GM12878 (cell line): ENCODE measurements around the gene ACACA. TPM values are rescaled to one million over a fixed set of nuclear protein-coding genes. Genes with fewer than 3 reads are reported as not detected.

Experiments used
- ATAC-seq: fragments of 200-7000 bp; cut with Tn5 transposase; 3 replicates; pipeline ENCODE4 v1.9.1; 2020; ENCODE audit warnings: mild to moderate bottlenecking, moderate library complexity
- BruUV-seq: library from RNA; stranded (reverse); fragments of 400-500 nt; replicated peaks from 2 replicates; lab custom pipeline; 2021; lab: Mats Ljungman, UMichigan
- CTCF ChIA-PET: fragments of 300-600 bp; sonication (Branson Sonifier 250); formaldehyde crosslinking; extraction: SDS; loops from one replicate; lab custom pipeline; 2021; ENCODE audit warnings: inconsistent platforms; lab: Yijun Ruan, JAX
- POLR2A ChIA-PET: fragments of 350-600 bp; formaldehyde crosslinking; extraction: SDS; loops from one replicate; lab custom pipeline; 2021; ENCODE audit warnings: inconsistent platforms; lab: Charles Lee
- RAD21 ChIA-PET: fragments of 300-600 bp; sonication (Branson Sonifier 250); formaldehyde crosslinking; loops from one replicate; lab custom pipeline; 2023; ENCODE audit warnings: antibody characterized with exemption; ENCODE audit not compliant: unreplicated experiment; lab: Charles Lee
- SMC1A ChIA-PET: fragments of 300-600 bp; sonication (Branson Sonifier 250); formaldehyde crosslinking; loops from one replicate; lab custom pipeline; 2023; ENCODE audit not compliant: unreplicated experiment, uncharacterized antibody; lab: Charles Lee
- DNase-seq: peaks from one replicate; pipeline ENCODE4 v3.0.0-alpha.2; 2011; ENCODE audit warnings: low read depth, low spot score
- FAIRE-seq: peaks from 3 replicates; lab custom pipeline; 2011; peaks lifted over from hg19 to GRCh38; lab: Jason Lieb, UNC
- H2AFZ ChIP-seq: 2 replicates; pipeline ENCODE4 v1.6.0; 2011; ENCODE audit warnings: low read depth, low read length, control low read depth; ENCODE audit not compliant: control insufficient read depth
- H3K27ac ChIP-seq: 2 replicates; pipeline ENCODE4 v1.5.1; 2011; ENCODE audit warnings: control low read depth; ENCODE audit not compliant: control insufficient read depth, insufficient read depth
- H3K27me3 ChIP-seq, 2 experiments: replicated peaks in 1 of 2; 2 replicates each; pipeline versions ENCODE4 v1.6.0 to v1.6.1; 2011; ENCODE audit warnings: low read length in 1 of 2; ENCODE audit not compliant: control insufficient read depth in 2 of 2, insufficient read depth in 2 of 2
- H3K36me3 ChIP-seq, 2 experiments: 2 replicates each; pipeline ENCODE4 v1.5.1; 2011; ENCODE audit warnings: low read length in 1 of 2; ENCODE audit not compliant: control insufficient read depth in 2 of 2, insufficient read depth in 2 of 2
- H3K4me1 ChIP-seq: 2 replicates; pipeline ENCODE4 v1.6.1; 2011; ENCODE audit warnings: mild to moderate bottlenecking, low read length, moderate library complexity, mixed read lengths; ENCODE audit not compliant: control insufficient read depth, insufficient read depth
- H3K4me2 ChIP-seq: 2 replicates; pipeline ENCODE4 v1.6.0; 2011; ENCODE audit warnings: control low read depth; ENCODE audit not compliant: control insufficient read depth, insufficient read depth
- H3K4me3 ChIP-seq: fragments of 200-600 bp; sonication (generic); 2 replicates; pipeline ENCODE4 v1.5.1; 2016
- H3K79me2 ChIP-seq: 2 replicates; pipeline ENCODE4 v1.6.0; 2011; ENCODE audit warnings: low read length; ENCODE audit not compliant: control insufficient read depth, insufficient read depth
- H3K9ac ChIP-seq: 2 replicates; pipeline ENCODE4 v1.8.0; 2011; ENCODE audit warnings: low read length, control low read depth, mixed read lengths; ENCODE audit not compliant: control insufficient read depth, insufficient read depth
- H3K9me3 ChIP-seq: replicated peaks from 3 replicates; pipeline ENCODE4 v1.5.1; 2011; ENCODE audit warnings: mild to moderate bottlenecking, low read length; ENCODE audit not compliant: control insufficient read depth, insufficient read depth
- H4K20me1 ChIP-seq: 2 replicates; pipeline ENCODE4 v1.6.0; 2011; ENCODE audit not compliant: control insufficient read depth, insufficient read depth
- ATF2 ChIP-seq: IDR thresholded peaks from 2 replicates; pipeline ENCODE4 v1.6.1; 2012; ENCODE audit warnings: low read length, inconsistent platforms
- BCL11A ChIP-seq: IDR thresholded peaks from 2 replicates; pipeline ENCODE4 v1.6.1; 2011; ENCODE audit warnings: low read depth, low read length
- CEBPB ChIP-seq, 2 experiments: fragments of 150-350 bp in 1 of 2; IDR thresholded peaks; 2 replicates each; pipeline ENCODE4 v1.6.1; 2012 to 2014; ENCODE audit warnings: low read depth in 2 of 2, low read length in 2 of 2, borderline replicate concordance in 1 of 2, inconsistent platforms in 1 of 2
- CREB1 ChIP-seq: IDR thresholded peaks from 2 replicates; pipeline ENCODE4 v1.6.1; 2012; ENCODE audit warnings: low read depth, mild to moderate bottlenecking, inconsistent platforms
- ESRRA ChIP-seq: IDR thresholded peaks from 2 replicates; pipeline ENCODE4 v1.6.1; 2012; ENCODE audit warnings: mild to moderate bottlenecking, low read length, improper control_type of control experiment
- FOS ChIP-seq: IDR thresholded peaks from 3 replicates; pipeline ENCODE4 v1.6.1; 2011; ENCODE audit warnings: borderline replicate concordance; ENCODE audit not compliant: insufficient read length; ENCODE audit errors: extremely low read depth
- HDAC2 ChIP-seq: fragments of 200-600 bp; sonication (generic); IDR thresholded peaks from 2 replicates; pipeline ENCODE4 v1.6.1; 2017
- HDGF ChIP-seq: fragments of 450-650 bp; IDR thresholded peaks from 2 replicates; pipeline ENCODE4 v1.6.1; 2016; ENCODE audit warnings: antibody characterized with exemption
- IKZF1 ChIP-seq: fragments of 450-650 bp; conservative IDR thresholded peaks from 2 replicates; pipeline ENCODE4 v1.6.1; 2017; ENCODE audit warnings: antibody characterized with exemption, mild to moderate bottlenecking
- IRF4 ChIP-seq: IDR thresholded peaks from 2 replicates; pipeline ENCODE4 v1.6.1; 2011; ENCODE audit warnings: low read depth, low read length
- LARP7 ChIP-seq: fragments of 450-650 bp; IDR thresholded peaks from 2 replicates; pipeline ENCODE4 v1.6.1; 2017; ENCODE audit warnings: mild to moderate bottlenecking
- MLLT1 ChIP-seq: fragments of 450-650 bp; IDR thresholded peaks from 2 replicates; pipeline ENCODE4 v1.6.1; 2016; ENCODE audit warnings: mild to moderate bottlenecking
- NRF1 ChIP-seq: conservative IDR thresholded peaks from 2 replicates; pipeline ENCODE4 v1.6.1; 2011; ENCODE audit warnings: mild to moderate bottlenecking, low read depth, low read length, improper control_type of control experiment
- PAX5 ChIP-seq: IDR thresholded peaks from 2 replicates; pipeline ENCODE4 v1.6.1; 2011; ENCODE audit warnings: low read depth, low read length, borderline replicate concordance
- RB1 ChIP-seq: fragments of 450-650 bp; formaldehyde crosslinking; IDR thresholded peaks from 2 replicates; pipeline ENCODE4 v1.6.1; 2017; ENCODE audit warnings: mild to moderate bottlenecking, borderline replicate concordance
- SP1 ChIP-seq: IDR thresholded peaks from one replicate; pipeline ENCODE4 v1.6.1; 2011; ENCODE audit warnings: low read depth, low read length
- TAF1 ChIP-seq: IDR thresholded peaks from 2 replicates; pipeline ENCODE4 v1.6.1; 2011; ENCODE audit warnings: mild to moderate bottlenecking, low read depth, low read length, borderline replicate concordance
- ZNF207 ChIP-seq: fragments of 450-650 bp; IDR thresholded peaks from 2 replicates; pipeline ENCODE4 v1.6.1; 2014; ENCODE audit warnings: antibody characterized with exemption, mild to moderate bottlenecking, borderline replicate concordance
- WGBS: methylation state at CpG from one replicate; pipeline ENCODE4 v1.1.6; 2016; ENCODE audit warnings: low lambda C conversion rate; ENCODE audit not compliant: insufficient replicate concordance, insufficient coverage; ENCODE audit errors: missing lambda C conversion rate; 5-methylcytosine and 5-hydroxymethylcytosine counted together
- in situ Hi-C: fragments of 300-500 bp; cut with MboI; formaldehyde crosslinking; loops from 9 replicates; pipeline ENCODE4 v1.14.3; 2018; ENCODE audit warnings: mixed read lengths
- intact Hi-C: fragments of 100-400 bp; cut with micrococcal nuclease; formaldehyde crosslinking; loops from one replicate; pipeline ENCODE4 v1.14.2; 2022; ENCODE audit not compliant: unreplicated experiment
- polyA plus RNA-seq, 11 experiments: library from polyadenylated mRNA; depleted of rRNA in 4 of 11; unstranded in 6 of 11; stranded (reverse) in 5 of 11; fragments of >200 nt; fragmentation: Nextera tagmentation in 4 of 11; fragmentation: Illumina TruSeq in 1 of 11; extraction: Ambion mirVana in 4 of 11; extraction: Trizol in 1 of 11; gene quantifications; 1 replicate in 1 of 11; 2 replicates in 10 of 11; pipeline versions ENCODE4 v1.2.1 to v1.2.3, GENCODE V29; 2011 to 2016; ENCODE audit warnings: inconsistent platforms in 2 of 11, missing spikeins in 2 of 11, low read depth in 1 of 11
- total RNA-seq, 4 experiments: library from RNA; depleted of rRNA in 3 of 4; stranded (reverse); fragments of >200 nt in 3 of 4; fragmentation: Illumina TruSeq in 1 of 4; extraction: Trizol in 1 of 4; gene quantifications; 2 replicates each; pipeline versions ENCODE4 v1.2.1 to v1.2.3, GENCODE V29; 2013 to 2021

ACACA gene
- total and polyA plus RNA-seq, 10 of the 15 experiments (the other 5 are each of a cell fraction or from before 2014, with no cell fraction given) = 12.9 to 74.2 (median 32.0) TPM

GRCh38 chr17:37256627-37257026 is 150.0 kb downstream of the ACACA start (continued):
- no peak for TF ChIP-seq IKZF1
- TF ChIP-seq CEBPB (IDR thresholded peaks at IDR 0.05; ENCODE audit: borderline replicate concordance in 1 of 2, low read depth in 2 of 2, low read length in 2 of 2) = no peak
- no peak for TF ChIP-seq MLLT1

- H3K27ac ChIP-seq = no peak overlapping the region
- no peaks in the 10 kb centered on the region for H4K20me1 ChIP-seq
- H3K4me1 ChIP-seq = no peaks in the 10 kb centered on the region
- H3K9ac ChIP-seq = no peak overlapping the region
- peaks cover 3 to 9% of the 10 kb centered on the region in 2 experiments for H3K36me3 ChIP-seq
- no peak for ATAC-seq
- BruUV-seq = no TSS peak
- ChIA-PET SMC1A (interaction anchor here (0.6 to 1.4 kb wide), 6 partner anchors 9 to 378 kb away, joined by 3 to 5 read pairs (median 3); no protein-coding TSS in a partner anchor), CTCF (interaction anchor here (0.5 to 2.5 kb wide), 4 partner anchors 14 to 572 kb away, joined by 3 to 9 read pairs (median 5); no protein-coding TSS in a partner anchor), POLR2A (no interaction called here), RAD21 (interaction anchor here (0.8 kb wide), 1 partner anchor 118 kb away, joined by 3 read pairs; no protein-coding TSS in a partner anchor)
- TF ChIP-seq RB1 = no peak
- no peak for TF ChIP-seq LARP7
- no peak for TF ChIP-seq HDGF
- no peak for TF ChIP-seq FOS
- no peak for TF ChIP-seq ATF2
- TF ChIP-seq PAX5 = no peak
- TF ChIP-seq TAF1 = no peak
- TF ChIP-seq NRF1 = no peak
- TF ChIP-seq ESRRA = no peak
- TF ChIP-seq BCL11A = no peak
- TF ChIP-seq SP1 = no peak
- no peak for TF ChIP-seq ZNF207
- TF ChIP-seq CREB1 = no peak
- TF ChIP-seq HDAC2 = no peak
- TF ChIP-seq IRF4 = no peak
- no peaks in the 10 kb centered on the region for H3K79me2 ChIP-seq
- in situ Hi-C loops (no loop called here), intact Hi-C loops (no loop called here)
- no peak overlapping the region for H3K4me3 ChIP-seq
- no peak for FAIRE-seq
- no peak overlapping the region for H2AFZ ChIP-seq
- H3K27me3 ChIP-seq = no peaks in the 10 kb centered on the region
- no peak for DNase-seq
- H3K4me2 ChIP-seq = no peak overlapping the region
- 99% methylated on average over 5 of the region's 5 CpGs for WGBS
- H3K9me3 ChIP-seq = no peaks in the 10 kb centered on the region
Measured at GRCh38 chr17:37255432-37255831, 151.2 kb downstream of the ACACA start.
